PC-3 (cell line): ENCODE measurements around the gene DTWD2. TPM values are rescaled to one million over a fixed set of nuclear protein-coding genes. Genes with fewer than 3 reads are reported as not detected.

ENCODE experiments used
- ATAC-seq: fragments of 200-7000 bp; cut with Tn5 transposase; 2 replicates; pipeline ENCODE4 v1.9.1; 2020; ENCODE audit warnings: mild to moderate bottlenecking, moderate library complexity
- BruUV-seq: library from RNA; stranded (reverse); fragments of 400-500 nt; replicated peaks from 2 replicates; lab custom pipeline; 2021; lab: Mats Ljungman, UMichigan
- CTCF ChIA-PET: fragments of 300-600 bp; sonication (Branson Sonifier 250); formaldehyde crosslinking; loops from one replicate; lab custom pipeline; 2022; ENCODE audit warnings: antibody characterized with exemption; lab: Charles Lee
- POLR2A ChIA-PET: fragments of 300-600 bp; sonication (Branson Sonifier 250); formaldehyde crosslinking; loops from one replicate; lab custom pipeline; 2022; ENCODE audit warnings: antibody characterized with exemption; ENCODE audit not compliant: unreplicated experiment; lab: Charles Lee
- DNase-seq: peaks from one replicate; pipeline ENCODE4 v3.0.0-alpha.2; 2015
- H2AFZ ChIP-seq: fragments of 300-600 bp; sonication (generic); 2 replicates; pipeline ENCODE4 v1.6.0; 2016; ENCODE audit warnings: antibody characterized with exemption, low read length
- H3F3A ChIP-seq: fragments of 300-600 bp; sonication (generic); one replicate; pipeline ENCODE4 v1.6.0; 2017; ENCODE audit warnings: antibody characterized with exemption, low read length, control low read depth, mild to moderate bottlenecking; ENCODE audit not compliant: unreplicated experiment
- H3K27ac ChIP-seq: fragments of 300-600 bp; sonication (generic); 2 replicates; pipeline ENCODE4 v1.5.1; 2016; ENCODE audit warnings: mild to moderate bottlenecking, low read length
- H3K27me3 ChIP-seq: fragments of 300-600 bp; sonication (generic); 2 replicates; pipeline ENCODE4 v1.6.1; 2016; ENCODE audit warnings: low read length, mixed read lengths
- H3K36me3 ChIP-seq: fragments of 300-600 bp; sonication (generic); 2 replicates; pipeline ENCODE4 v1.6.1; 2016; ENCODE audit warnings: low read depth, mixed run types, low read length, mixed read lengths
- H3K4me1 ChIP-seq: fragments of 300-600 bp; sonication (generic); 2 replicates; pipeline ENCODE4 v1.5.1; 2016; ENCODE audit warnings: low read length; ENCODE audit not compliant: insufficient read depth
- H3K4me2 ChIP-seq: fragments of 300-600 bp; sonication (generic); 2 replicates; pipeline ENCODE4 v1.6.0; 2016; ENCODE audit warnings: low read length
- H3K4me3 ChIP-seq: fragments of 300-600 bp; sonication (generic); 2 replicates; pipeline ENCODE4 v1.5.1; 2016; ENCODE audit warnings: mild to moderate bottlenecking, low read length, mixed read lengths
- H3K79me2 ChIP-seq: fragments of 300-600 bp; sonication (generic); 2 replicates; pipeline ENCODE4 v1.6.1; 2017; ENCODE audit warnings: low read length, mixed read lengths
- H3K9ac ChIP-seq: fragments of 300-600 bp; sonication (generic); 2 replicates; pipeline ENCODE4 v1.6.0; 2016; ENCODE audit warnings: mild to moderate bottlenecking, low read length
- H3K9me2 ChIP-seq: fragments of 300-600 bp; sonication (generic); replicated peaks from 2 replicates; pipeline ENCODE4 v1.6.1; 2016; ENCODE audit warnings: mixed run types, low read length, mixed read lengths
- H3K9me3 ChIP-seq: fragments of 300-600 bp; sonication (generic); 2 replicates; pipeline ENCODE4 v1.6.1; 2016; ENCODE audit warnings: low read length, mixed read lengths
- H4K20me1 ChIP-seq: fragments of 300-600 bp; sonication (generic); 2 replicates; pipeline ENCODE4 v1.6.1; 2016; ENCODE audit warnings: low read length, mixed read lengths
- EZH2 ChIP-seq: fragments of 300-600 bp; sonication (generic); IDR thresholded peaks from one replicate; pipeline ENCODE4 v1.6.1; 2017; ENCODE audit warnings: antibody characterized with exemption, mild to moderate bottlenecking, low read length; ENCODE audit not compliant: unreplicated experiment
- EZH2phosphoT487 ChIP-seq: fragments of 300-600 bp; sonication (generic); IDR thresholded peaks from 2 replicates; pipeline ENCODE4 v1.6.1; 2018; ENCODE audit warnings: mild to moderate bottlenecking, antibody characterized with exemption, low read length, borderline replicate concordance
- intact Hi-C: fragments of 100-400 bp; cut with micrococcal nuclease; formaldehyde crosslinking; loops from 2 replicates; pipeline ENCODE4 v1.9.0; 2023
- total RNA-seq: library from RNA; depleted of rRNA; stranded (reverse); fragments of >200 nt; gene quantifications from 2 replicates; pipeline ENCODE4 v1.2.3, GENCODE V29; 2014
- TF ChIP-seq, protein P1 (sequence below): fragments of 300-600 bp; sonication (generic); conservative IDR thresholded peaks from 2 replicates; pipeline ENCODE4 v1.5.1; 2017; ENCODE audit warnings: antibody characterized with exemption, low read depth, mild to moderate bottlenecking, low read length

Gene DTWD2
- total RNA-seq, 1 experiment from 2014 or later = 16.5 TPM

DNA sequence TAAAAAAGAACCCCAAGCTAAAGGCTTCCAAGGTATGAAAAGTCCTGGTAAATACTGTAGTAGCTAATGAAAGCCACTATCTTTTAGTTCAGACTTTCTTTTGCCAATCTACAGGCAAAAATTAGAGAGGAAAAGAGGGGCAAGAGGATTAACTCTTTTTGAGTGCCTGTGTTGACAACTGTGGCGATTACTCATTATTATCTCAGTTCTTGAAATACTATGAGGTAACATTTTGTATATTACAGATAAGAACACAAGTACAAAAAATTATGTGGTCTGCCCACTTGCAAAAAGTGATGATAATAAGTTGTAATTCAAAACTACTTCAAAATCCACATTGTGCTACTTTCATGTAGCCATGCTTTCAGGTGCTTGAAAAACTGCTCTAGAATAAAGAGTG lies 144.0 kb downstream of the DTWD2 start:
- Histone ChIP-seq H3K4me2 (no peak overlapping the region), H3K9me2 (no peaks in the 10 kb centered on the region), H3K79me2 (no peaks in the 10 kb centered on the region), H3K4me1 (no peaks in the 10 kb centered on the region), H3K36me3 (no peaks in the 10 kb centered on the region), H4K20me1 (no peaks in the 10 kb centered on the region), H3K9ac (no peak overlapping the region), H3K27me3 (no peaks in the 10 kb centered on the region), H3K9me3 (no peaks in the 10 kb centered on the region), H3K27ac (no peak overlapping the region), H3K4me3 (no peak overlapping the region), H2AFZ (no peak overlapping the region), H3F3A (no peaks in the 10 kb centered on the region)
- intact Hi-C loops = no loop called here
- ATAC-seq (no peak), DNase-seq (no peak)
- ChIA-PET POLR2A (no interaction called here), CTCF (no interaction called here)
- BruUV-seq = no TSS peak
- TF ChIP-seq EZH2phosphoT487 (no peak), EZH2 (no peak)
- TF ChIP-seq, protein P1, sequence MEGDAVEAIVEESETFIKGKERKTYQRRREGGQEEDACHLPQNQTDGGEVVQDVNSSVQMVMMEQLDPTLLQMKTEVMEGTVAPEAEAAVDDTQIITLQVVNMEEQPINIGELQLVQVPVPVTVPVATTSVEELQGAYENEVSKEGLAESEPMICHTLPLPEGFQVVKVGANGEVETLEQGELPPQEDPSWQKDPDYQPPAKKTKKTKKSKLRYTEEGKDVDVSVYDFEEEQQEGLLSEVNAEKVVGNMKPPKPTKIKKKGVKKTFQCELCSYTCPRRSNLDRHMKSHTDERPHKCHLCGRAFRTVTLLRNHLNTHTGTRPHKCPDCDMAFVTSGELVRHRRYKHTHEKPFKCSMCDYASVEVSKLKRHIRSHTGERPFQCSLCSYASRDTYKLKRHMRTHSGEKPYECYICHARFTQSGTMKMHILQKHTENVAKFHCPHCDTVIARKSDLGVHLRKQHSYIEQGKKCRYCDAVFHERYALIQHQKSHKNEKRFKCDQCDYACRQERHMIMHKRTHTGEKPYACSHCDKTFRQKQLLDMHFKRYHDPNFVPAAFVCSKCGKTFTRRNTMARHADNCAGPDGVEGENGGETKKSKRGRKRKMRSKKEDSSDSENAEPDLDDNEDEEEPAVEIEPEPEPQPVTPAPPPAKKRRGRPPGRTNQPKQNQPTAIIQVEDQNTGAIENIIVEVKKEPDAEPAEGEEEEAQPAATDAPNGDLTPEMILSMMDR = no peak

DNA sequence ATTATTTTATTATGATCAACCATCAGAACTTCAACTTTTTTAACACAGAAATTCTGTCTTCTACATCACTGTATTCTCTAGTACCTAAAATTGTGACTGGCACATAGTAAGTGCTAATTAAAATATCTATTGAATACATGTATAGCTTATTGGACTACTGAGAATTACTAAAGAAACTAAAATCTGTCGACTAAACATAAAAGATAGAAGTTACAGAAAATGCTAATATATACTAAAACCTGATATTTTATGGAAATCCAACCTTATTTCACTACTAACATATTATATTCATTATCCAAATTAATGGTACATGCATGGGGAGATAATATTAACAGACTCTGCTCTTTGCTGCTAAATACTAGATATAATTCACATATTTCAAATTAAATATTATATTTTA lies 153.6 kb downstream of the DTWD2 start:
- Histone ChIP-seq H4K20me1 (no peaks in the 10 kb centered on the region), H3K27ac (no peak overlapping the region), H3K4me1 (no peaks in the 10 kb centered on the region), H3K4me3 (no peak overlapping the region), H3K36me3 (no peaks in the 10 kb centered on the region), H3K9ac (no peak overlapping the region), H3F3A (no peaks in the 10 kb centered on the region), H3K4me2 (no peak overlapping the region), H3K27me3 (no peaks in the 10 kb centered on the region), H2AFZ (no peak overlapping the region), H3K9me2 (no peaks in the 10 kb centered on the region), H3K9me3 (no peaks in the 10 kb centered on the region), H3K79me2 (no peaks in the 10 kb centered on the region)
- ATAC-seq = no peak
- intact Hi-C loops = no loop called here
- ChIA-PET CTCF (no interaction called here), POLR2A (no interaction called here)
- no TSS peak for BruUV-seq
- no peak for DNase-seq
- TF ChIP-seq EZH2phosphoT487 (no peak), EZH2 (no peak)
- TF ChIP-seq, protein P1 = no peak

DNA sequence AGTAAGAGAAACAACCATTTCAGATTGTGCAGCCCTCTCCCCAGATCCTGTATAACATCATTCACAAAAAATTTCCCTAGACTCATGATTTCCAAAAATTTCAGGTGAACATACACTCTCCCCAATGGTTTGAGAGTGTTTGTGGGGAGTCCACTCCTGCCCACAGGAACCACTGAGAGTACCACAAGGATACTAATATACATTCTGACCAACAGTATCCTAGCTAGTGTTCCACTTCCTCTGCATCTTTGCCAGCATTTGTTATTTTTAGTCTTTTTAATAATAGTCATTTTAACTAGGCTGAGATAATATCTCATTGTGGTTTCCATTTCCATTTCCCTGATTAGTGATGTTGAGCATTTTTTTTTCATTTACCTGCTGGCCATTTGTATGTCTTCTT lies 155.4 kb downstream of the DTWD2 start:
- Histone ChIP-seq H3F3A (no peaks in the 10 kb centered on the region), H2AFZ (no peak overlapping the region), H3K9ac (no peak overlapping the region), H3K4me1 (no peaks in the 10 kb centered on the region), H4K20me1 (no peaks in the 10 kb centered on the region), H3K27ac (no peak overlapping the region), H3K27me3 (no peaks in the 10 kb centered on the region), H3K9me3 (no peaks in the 10 kb centered on the region), H3K79me2 (no peaks in the 10 kb centered on the region), H3K36me3 (no peaks in the 10 kb centered on the region), H3K9me2 (no peaks in the 10 kb centered on the region), H3K4me3 (no peak overlapping the region), H3K4me2 (no peak overlapping the region)
- DNase-seq = no peak
- TF ChIP-seq, protein P1 = no peak
- TF ChIP-seq EZH2phosphoT487 (no peak), EZH2 (no peak)
- ChIA-PET CTCF (no interaction called here), POLR2A (no interaction called here)
- intact Hi-C loops = no loop called here
- ATAC-seq = no peak
- BruUV-seq = no TSS peak
